Rectal smooth muscle tissue (tissue), 1 donor: ENCODE results near the gene RIC1.
A peak's percentile ranks its signal among the peaks of the same experiment; 100 is the strongest.
"Not testable (repeated sequence)": the region's sequence is repeated elsewhere in the genome, so short reads cannot be mapped to it uniquely, and the experiment has no call there.

Experiments
- H3K27ac ChIP-seq: one replicate; pipeline ENCODE4 v1.7.0; 2013; ENCODE audit warnings: low read depth, low read length, inconsistent platforms
- H3K27me3 ChIP-seq: one replicate; pipeline ENCODE4 v1.7.0; 2013; ENCODE audit warnings: low read length; ENCODE audit not compliant: control insufficient read depth, insufficient read depth
- H3K36me3 ChIP-seq: one replicate; pipeline ENCODE4 v1.7.0; 2013; ENCODE audit warnings: low read length; ENCODE audit not compliant: control insufficient read depth, insufficient read depth
- H3K4me1 ChIP-seq: one replicate; pipeline ENCODE4 v1.7.0; 2013; ENCODE audit warnings: low read length; ENCODE audit not compliant: control insufficient read depth, insufficient read depth
- H3K4me3 ChIP-seq: one replicate; pipeline ENCODE4 v1.7.0; 2013; ENCODE audit warnings: low read length
- H3K9ac ChIP-seq: one replicate; pipeline ENCODE4 v1.7.0; 2013; ENCODE audit warnings: low read length

RIC1 gene

GRCh38 chr9:5760338-5760737, 131.4 kb downstream of the RIC1 start:
- H3K27me3 ChIP-seq = no peaks in the 10 kb centered on the region
- no peak overlapping the region for H3K27ac ChIP-seq
- H3K4me3 ChIP-seq = no peak overlapping the region
- no peak overlapping the region for H3K9ac ChIP-seq
- peaks cover 14% of the 10 kb centered on the region for H3K36me3 ChIP-seq
- H3K4me1 ChIP-seq = no peaks in the 10 kb centered on the region

GRCh38 chr9:5762421-5762820, 133.5 kb downstream of the RIC1 start:
- Histone ChIP-seq H3K27me3 (no peaks in the 10 kb centered on the region), H3K4me1 (no peaks in the 10 kb centered on the region), H3K36me3 (peaks cover 18% of the 10 kb centered on the region), H3K9ac (no peak overlapping the region), H3K4me3 (no peak overlapping the region), H3K27ac (no peak overlapping the region)

GRCh38 chr9:5764130-5764868, 135.4 kb downstream of the RIC1 start:
- no peak overlapping the region for H3K4me3 ChIP-seq
- no peaks in the 10 kb centered on the region for H3K4me1 ChIP-seq
- H3K9ac ChIP-seq = no peak overlapping the region
- H3K27me3 ChIP-seq = no peaks in the 10 kb centered on the region
- H3K36me3 ChIP-seq = peaks cover 25% of the 10 kb centered on the region
- H3K27ac ChIP-seq = no peak overlapping the region

GRCh38 chr9:5767968-5768932, 139.3 kb downstream of the RIC1 start:
- Histone ChIP-seq H3K4me1 (no peaks in the 10 kb centered on the region), H3K27me3 (no peaks in the 10 kb centered on the region), H3K27ac (no peak overlapping the region), H3K36me3 (peaks cover 26% of the 10 kb centered on the region), H3K4me3 (no peak overlapping the region), H3K9ac (no peak overlapping the region)

- Histone ChIP-seq H3K36me3 (peaks cover 10% of the 10 kb centered on the region), H3K4me3 (no peak overlapping the region), H3K9ac (no peak overlapping the region), H3K27ac (no peak overlapping the region), H3K4me1 (no peaks in the 10 kb centered on the region), H3K27me3 (no peaks in the 10 kb centered on the region)
These were observed 144.6 kb downstream of the RIC1 start for GRCh38 chr9:5773324-5773999.

DNA sequence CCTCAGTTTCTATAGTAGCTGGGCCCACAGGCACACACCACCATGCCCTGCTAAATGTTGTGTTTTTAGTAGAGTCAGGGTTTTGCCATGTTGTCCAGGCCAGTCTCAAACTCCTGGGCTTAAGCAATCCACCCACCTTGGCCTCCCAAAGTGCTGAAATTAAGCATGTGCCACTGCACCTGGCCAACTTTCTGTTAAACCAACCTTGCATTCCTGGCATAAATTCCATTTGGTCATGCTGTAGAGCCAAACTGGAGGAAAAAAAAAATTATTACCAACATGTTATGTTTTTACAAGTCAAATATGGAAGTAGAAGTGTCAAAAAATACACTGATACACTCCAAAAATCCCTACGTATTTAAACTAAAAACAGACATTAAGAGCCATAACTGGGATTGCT, 149.9 kb downstream of the RIC1 start:
- Histone ChIP-seq H3K36me3 (peaks cover 13% of the 10 kb centered on the region), H3K4me1 (no peaks in the 10 kb centered on the region)

DNA sequence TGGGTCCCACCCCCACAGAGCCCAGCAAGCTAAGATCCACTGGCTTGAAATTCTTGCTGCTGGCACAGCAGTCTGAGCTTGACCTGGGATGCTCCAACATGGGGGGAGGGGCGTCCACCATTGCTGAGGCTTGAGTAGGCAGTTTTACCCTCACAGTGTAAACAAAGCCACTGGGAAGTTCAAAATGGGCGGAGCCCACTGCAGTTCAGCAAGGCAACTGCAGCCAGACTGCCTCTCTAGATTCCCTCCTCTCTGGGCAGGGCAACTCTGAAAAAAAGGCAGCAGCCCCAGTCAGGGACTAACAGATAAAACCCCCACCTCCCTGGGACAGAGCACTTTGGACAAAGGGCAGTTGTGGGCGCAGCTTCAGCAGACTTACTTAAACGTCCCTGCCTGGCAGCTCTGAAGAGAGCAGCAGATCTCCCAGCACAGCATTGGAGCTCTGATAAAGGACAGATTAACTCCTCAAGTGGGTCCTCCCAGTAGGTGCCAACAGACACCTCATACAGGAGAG, 150.9 kb downstream of the RIC1 start:
- H3K4me1 ChIP-seq, H3K27ac ChIP-seq, H3K36me3 ChIP-seq, H3K4me3 ChIP-seq, H3K27me3 ChIP-seq, H3K9ac ChIP-seq: not testable (repeated sequence)

More for the DNA sequence above, 149.9 kb downstream of the RIC1 start:
- no peak overlapping the region for H3K27ac ChIP-seq
- no peaks in the 10 kb centered on the region for H3K27me3 ChIP-seq
- no peak overlapping the region for H3K9ac ChIP-seq
- peak overlapping the region; percentile 39 for H3K4me3 ChIP-seq

- H3K4me3 ChIP-seq, H3K27me3 ChIP-seq, H3K4me1 ChIP-seq, H3K9ac ChIP-seq, H3K27ac ChIP-seq: not testable (repeated sequence)
- H3K36me3 ChIP-seq = peaks cover 21% of the 10 kb centered on the region
These were observed 154.5 kb downstream of the RIC1 start for GRCh38 chr9:5783420-5783819.

DNA sequence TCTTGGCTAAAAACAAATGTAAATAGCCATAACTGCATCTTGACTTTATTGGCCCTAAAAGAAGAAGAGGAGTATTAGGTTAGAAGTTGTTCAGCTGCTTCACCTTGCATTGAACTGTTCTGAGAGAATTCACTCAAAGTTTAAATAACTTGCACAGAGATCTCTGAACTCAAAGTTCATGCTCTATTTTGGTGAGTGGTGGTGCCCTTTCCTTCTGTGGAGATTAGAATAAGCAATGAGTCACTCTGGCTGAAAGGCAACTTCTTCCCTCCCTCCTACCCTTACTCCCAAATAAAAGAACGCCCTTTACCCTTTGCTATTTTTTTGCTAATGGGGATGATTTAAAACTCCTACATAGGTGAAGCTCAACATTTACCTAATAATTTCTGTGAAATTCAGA, 155.1 kb downstream of the RIC1 start:
- H3K36me3 ChIP-seq = peaks cover 16% of the 10 kb centered on the region
- no peaks in the 10 kb centered on the region for H3K27me3 ChIP-seq
- no peak overlapping the region for H3K27ac ChIP-seq
- no peak overlapping the region for H3K9ac ChIP-seq
- H3K4me3 ChIP-seq = no peak overlapping the region
- no peaks in the 10 kb centered on the region for H3K4me1 ChIP-seq

GRCh38 chr9:5784526-5785315, 155.8 kb downstream of the RIC1 start:
- Histone ChIP-seq H3K27ac (no peak overlapping the region), H3K9ac (no peak overlapping the region), H3K27me3 (no peaks in the 10 kb centered on the region), H3K4me3 (no peak overlapping the region), H3K4me1 (no peaks in the 10 kb centered on the region), H3K36me3 (peaks cover 16% of the 10 kb centered on the region)

- Histone ChIP-seq H3K9ac (no peak overlapping the region), H3K4me3 (no peak overlapping the region), H3K36me3 (peaks cover 11% of the 10 kb centered on the region), H3K27me3 (no peaks in the 10 kb centered on the region), H3K4me1 (no peaks in the 10 kb centered on the region), H3K27ac (no peak overlapping the region)
These were observed 157.6 kb downstream of the RIC1 start for GRCh38 chr9:5786370-5787127.
